Neural cell (in vitro differentiated cells): ENCODE data around the gene C12orf75. TPM values are rescaled to one million over a fixed set of nuclear protein-coding genes. Genes with fewer than 3 reads are reported as not detected.
A peak's percentile ranks its signal among the peaks of the same experiment; 100 is the strongest.

Experiments
- H2AFZ ChIP-seq: fragments of 200-600, 300-800 bp; sonication (generic), shearing (Covaris generic); 2 replicates; pipeline ENCODE4 v1.6.0; 2014; ENCODE audit warnings: low read depth, mild to moderate bottlenecking, antibody characterized with exemption, low read length, moderate library complexity
- H3F3A ChIP-seq: fragments of 200-600 bp; shearing (Covaris generic); 2 replicates; pipeline ENCODE4 v1.6.1; 2016; ENCODE audit warnings: mild to moderate bottlenecking, moderate library complexity, mixed read lengths, antibody characterized with exemption, low read length; ENCODE audit not compliant: insufficient read depth, poor library complexity, severe bottlenecking
- H3K27ac ChIP-seq: fragments of 200-600, 300-800 bp; sonication (generic), shearing (Covaris generic); 2 replicates; pipeline ENCODE4 v1.5.1; 2014; ENCODE audit warnings: mild to moderate bottlenecking, low read length, moderate library complexity
- H3K27me3 ChIP-seq: fragments of 300-800, 200-600 bp; sonication (generic), shearing (Covaris generic); 2 replicates; pipeline ENCODE4 v1.6.0; 2014; ENCODE audit warnings: mild to moderate bottlenecking, low read depth, low read length, moderate library complexity; ENCODE audit not compliant: insufficient read depth
- H3K36me3 ChIP-seq: fragments of 300-800, 200-600 bp; sonication (generic), shearing (Covaris generic); 2 replicates; pipeline ENCODE4 v1.5.1; 2014; ENCODE audit warnings: mild to moderate bottlenecking, antibody characterized with exemption, low read length, moderate library complexity; ENCODE audit not compliant: insufficient read depth
- H3K4me2 ChIP-seq: fragments of 300-800, 200-600 bp; sonication (generic), shearing (Covaris generic); 2 replicates; pipeline ENCODE4 v1.6.0; 2014; ENCODE audit warnings: mild to moderate bottlenecking, low read length
- H3K4me3 ChIP-seq: fragments of 300-800, 200-600 bp; sonication (generic), shearing (Covaris generic); 2 replicates; pipeline ENCODE4 v1.5.1; 2014; ENCODE audit warnings: mild to moderate bottlenecking, low read length, moderate library complexity
- H3K79me2 ChIP-seq: fragments of 200-600 bp; shearing (Covaris generic); replicated peaks from 2 replicates; pipeline ENCODE4 v1.6.0; 2014; ENCODE audit warnings: mild to moderate bottlenecking, low read length, moderate library complexity; ENCODE audit not compliant: insufficient read depth
- H3K9ac ChIP-seq: fragments of 300-800, 200-600 bp; sonication (generic), shearing (Covaris generic); 2 replicates; pipeline ENCODE4 v1.6.1; 2016; ENCODE audit warnings: mild to moderate bottlenecking, low read length, mixed read lengths
- H3K9me2 ChIP-seq: fragments of 200-600 bp; shearing (Covaris generic); 2 replicates; pipeline ENCODE4 v1.6.1; 2016; ENCODE audit warnings: mild to moderate bottlenecking, low read length, mixed read lengths; ENCODE audit not compliant: insufficient read depth
- H3K9me3 ChIP-seq: fragments of 200-600, 300-800 bp; sonication (generic), shearing (Covaris generic); 2 replicates; pipeline ENCODE4 v1.6.1; 2016; ENCODE audit warnings: mild to moderate bottlenecking, mixed run types, low read length, moderate library complexity, mixed read lengths
- H4K20me1 ChIP-seq: fragments of 200-600 bp; shearing (Covaris generic); 2 replicates; pipeline ENCODE4 v1.6.1; 2016; ENCODE audit warnings: mild to moderate bottlenecking, mixed run types; ENCODE audit not compliant: insufficient read depth
- POLR2AphosphoS5 ChIP-seq: IDR thresholded peaks from 2 replicates; pipeline ENCODE4 v1.6.1; 2012
- RAD21 ChIP-seq: fragments of 450-650 bp; conservative IDR thresholded peaks from 2 replicates; pipeline ENCODE4 v1.6.1; 2014; ENCODE audit warnings: antibody characterized with exemption, mild to moderate bottlenecking, moderate library complexity
- SMC3 ChIP-seq: fragments of 450-650 bp; conservative IDR thresholded peaks from 2 replicates; pipeline ENCODE4 v1.6.1; 2014; ENCODE audit warnings: antibody characterized with exemption, mild to moderate bottlenecking, moderate library complexity; ENCODE audit not compliant: poor library complexity
- TAF1 ChIP-seq: IDR thresholded peaks from 2 replicates; pipeline ENCODE4 v1.6.1; 2012; ENCODE audit warnings: low read depth
- polyA plus RNA-seq: library from polyadenylated mRNA; depleted of rRNA; stranded (reverse); fragments of >200 nt; gene quantifications from 2 replicates; pipeline ENCODE4 v1.2.3, GENCODE V29; 2014
- TF ChIP-seq, protein P1 (sequence below): IDR thresholded peaks from 2 replicates; pipeline ENCODE4 v1.6.1; 2012; ENCODE audit warnings: borderline replicate concordance
- TF ChIP-seq, protein P2 (sequence below): fragments of 450-650 bp; IDR thresholded peaks from 2 replicates; pipeline ENCODE4 v1.5.1; 2014; ENCODE audit warnings: antibody characterized with exemption, mild to moderate bottlenecking, moderate library complexity; ENCODE audit not compliant: poor library complexity, severe bottlenecking

Gene C12orf75
- polyA plus RNA-seq, 1 donor from 2014 or later, result 25.2 TPM

DNA sequence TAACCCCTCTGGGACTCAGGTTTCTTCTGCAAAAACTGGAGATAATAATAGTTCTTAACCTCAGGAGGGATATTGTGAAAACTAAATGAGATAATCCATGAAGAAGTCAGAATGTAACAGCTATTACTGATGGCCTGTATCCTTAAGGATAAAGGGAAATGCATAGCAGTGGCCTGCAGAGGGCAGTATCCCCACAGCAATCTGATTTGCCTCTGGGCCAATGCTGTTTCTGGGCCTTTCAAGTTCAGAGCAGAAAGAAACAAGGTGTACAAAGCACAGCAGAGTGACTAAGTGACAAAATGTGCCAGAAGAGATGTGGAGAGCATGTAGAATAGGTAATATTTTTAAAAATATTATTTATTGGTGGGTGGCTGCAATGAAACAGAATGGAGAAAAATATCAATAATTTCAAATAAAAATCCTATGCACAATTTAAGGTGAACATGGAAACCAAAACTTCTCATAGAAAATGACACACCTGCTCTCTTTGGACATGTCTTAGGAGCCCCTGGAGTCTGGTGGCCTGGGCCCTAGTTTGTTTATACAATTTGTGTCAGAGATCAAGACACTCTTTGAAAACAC, 90.3 kb downstream of the C12orf75 start:
- Histone ChIP-seq H2AFZ (no peak overlapping the region), H3K9me2 (no peaks in the 10 kb centered on the region), H3K27me3 (no peaks in the 10 kb centered on the region), H3F3A (no peaks in the 10 kb centered on the region), H3K9ac (no peak overlapping the region), H3K79me2 (no peaks in the 10 kb centered on the region), H3K27ac (no peak overlapping the region), H3K9me3 (no peaks in the 10 kb centered on the region), H3K4me2 (no peak overlapping the region), H3K4me3 (no peak overlapping the region), H4K20me1 (no peaks in the 10 kb centered on the region), H3K36me3 (no peaks in the 10 kb centered on the region)
- TF ChIP-seq RAD21, result peak; percentile 99
- peak; percentile 98 for TF ChIP-seq SMC3
- TF ChIP-seq, protein P1, sequence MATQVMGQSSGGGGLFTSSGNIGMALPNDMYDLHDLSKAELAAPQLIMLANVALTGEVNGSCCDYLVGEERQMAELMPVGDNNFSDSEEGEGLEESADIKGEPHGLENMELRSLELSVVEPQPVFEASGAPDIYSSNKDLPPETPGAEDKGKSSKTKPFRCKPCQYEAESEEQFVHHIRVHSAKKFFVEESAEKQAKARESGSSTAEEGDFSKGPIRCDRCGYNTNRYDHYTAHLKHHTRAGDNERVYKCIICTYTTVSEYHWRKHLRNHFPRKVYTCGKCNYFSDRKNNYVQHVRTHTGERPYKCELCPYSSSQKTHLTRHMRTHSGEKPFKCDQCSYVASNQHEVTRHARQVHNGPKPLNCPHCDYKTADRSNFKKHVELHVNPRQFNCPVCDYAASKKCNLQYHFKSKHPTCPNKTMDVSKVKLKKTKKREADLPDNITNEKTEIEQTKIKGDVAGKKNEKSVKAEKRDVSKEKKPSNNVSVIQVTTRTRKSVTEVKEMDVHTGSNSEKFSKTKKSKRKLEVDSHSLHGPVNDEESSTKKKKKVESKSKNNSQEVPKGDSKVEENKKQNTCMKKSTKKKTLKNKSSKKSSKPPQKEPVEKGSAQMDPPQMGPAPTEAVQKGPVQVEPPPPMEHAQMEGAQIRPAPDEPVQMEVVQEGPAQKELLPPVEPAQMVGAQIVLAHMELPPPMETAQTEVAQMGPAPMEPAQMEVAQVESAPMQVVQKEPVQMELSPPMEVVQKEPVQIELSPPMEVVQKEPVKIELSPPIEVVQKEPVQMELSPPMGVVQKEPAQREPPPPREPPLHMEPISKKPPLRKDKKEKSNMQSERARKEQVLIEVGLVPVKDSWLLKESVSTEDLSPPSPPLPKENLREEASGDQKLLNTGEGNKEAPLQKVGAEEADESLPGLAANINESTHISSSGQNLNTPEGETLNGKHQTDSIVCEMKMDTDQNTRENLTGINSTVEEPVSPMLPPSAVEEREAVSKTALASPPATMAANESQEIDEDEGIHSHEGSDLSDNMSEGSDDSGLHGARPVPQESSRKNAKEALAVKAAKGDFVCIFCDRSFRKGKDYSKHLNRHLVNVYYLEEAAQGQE, result no peak
- no peak for TF ChIP-seq TAF1
- TF ChIP-seq, protein P2, sequence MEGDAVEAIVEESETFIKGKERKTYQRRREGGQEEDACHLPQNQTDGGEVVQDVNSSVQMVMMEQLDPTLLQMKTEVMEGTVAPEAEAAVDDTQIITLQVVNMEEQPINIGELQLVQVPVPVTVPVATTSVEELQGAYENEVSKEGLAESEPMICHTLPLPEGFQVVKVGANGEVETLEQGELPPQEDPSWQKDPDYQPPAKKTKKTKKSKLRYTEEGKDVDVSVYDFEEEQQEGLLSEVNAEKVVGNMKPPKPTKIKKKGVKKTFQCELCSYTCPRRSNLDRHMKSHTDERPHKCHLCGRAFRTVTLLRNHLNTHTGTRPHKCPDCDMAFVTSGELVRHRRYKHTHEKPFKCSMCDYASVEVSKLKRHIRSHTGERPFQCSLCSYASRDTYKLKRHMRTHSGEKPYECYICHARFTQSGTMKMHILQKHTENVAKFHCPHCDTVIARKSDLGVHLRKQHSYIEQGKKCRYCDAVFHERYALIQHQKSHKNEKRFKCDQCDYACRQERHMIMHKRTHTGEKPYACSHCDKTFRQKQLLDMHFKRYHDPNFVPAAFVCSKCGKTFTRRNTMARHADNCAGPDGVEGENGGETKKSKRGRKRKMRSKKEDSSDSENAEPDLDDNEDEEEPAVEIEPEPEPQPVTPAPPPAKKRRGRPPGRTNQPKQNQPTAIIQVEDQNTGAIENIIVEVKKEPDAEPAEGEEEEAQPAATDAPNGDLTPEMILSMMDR, result peak; percentile 97
- TF ChIP-seq POLR2AphosphoS5, result no peak

Other genes with a start within 250 kb of the C12orf75 start
- gene ALDH1L2, start 246.2 kb upstream of the C12orf75 start, polyA plus RNA-seq, result 0.35 and 1.0 TPM in 2 replicates
- gene WASHC4, start 223.0 kb upstream of the C12orf75 start, polyA plus RNA-seq, result 36.9 and 52.6 TPM in 2 replicates
- gene APPL2, start 94.5 kb upstream of the C12orf75 start, polyA plus RNA-seq, result 47.0 and 58.4 TPM in 2 replicates